ENCODE data around the gene COPE.

GRCh38 chr19:18893587-18894253 lies 25.5 kb downstream of the COPE start:
- TF ChIP-seq CTCF (IDR thresholded peaks at IDR 0.05) (no peak), POLR2A (IDR thresholded peaks at IDR 0.05) (no peak), EP300 (IDR thresholded peaks at IDR 0.05) (no peak), POLR2AphosphoS5 (IDR thresholded peaks at IDR 0.05) (no peak)

Measured in gastroesophageal sphincter (tissue), 3 donors.